HL-60 (cell line): ENCODE data around the gene FAM118A.

Experiments used
- GABPA ChIP-seq: IDR thresholded peaks from 2 replicates; pipeline ENCODE4 v1.6.1; 2012; ENCODE audit warnings: low read depth
- POLR2AphosphoS5 ChIP-seq: IDR thresholded peaks from 2 replicates; pipeline ENCODE4 v1.6.1; 2012; ENCODE audit warnings: low read depth
- SPI1 ChIP-seq: IDR thresholded peaks from 2 replicates; pipeline ENCODE4 v1.6.1; 2012; ENCODE audit warnings: low read depth, mild to moderate bottlenecking, borderline replicate concordance
- TF ChIP-seq, protein P1 (sequence below): IDR thresholded peaks from one replicate; pipeline ENCODE4 v1.5.1; 2011; ENCODE audit warnings: low read length, control low read depth, inconsistent platforms; ENCODE audit not compliant: insufficient read depth
- TF ChIP-seq, protein P2 (sequence below): IDR thresholded peaks from 2 replicates; pipeline ENCODE4 v1.6.1; 2012; ENCODE audit warnings: low read depth; ENCODE audit not compliant: insufficient replicate concordance

DNA sequence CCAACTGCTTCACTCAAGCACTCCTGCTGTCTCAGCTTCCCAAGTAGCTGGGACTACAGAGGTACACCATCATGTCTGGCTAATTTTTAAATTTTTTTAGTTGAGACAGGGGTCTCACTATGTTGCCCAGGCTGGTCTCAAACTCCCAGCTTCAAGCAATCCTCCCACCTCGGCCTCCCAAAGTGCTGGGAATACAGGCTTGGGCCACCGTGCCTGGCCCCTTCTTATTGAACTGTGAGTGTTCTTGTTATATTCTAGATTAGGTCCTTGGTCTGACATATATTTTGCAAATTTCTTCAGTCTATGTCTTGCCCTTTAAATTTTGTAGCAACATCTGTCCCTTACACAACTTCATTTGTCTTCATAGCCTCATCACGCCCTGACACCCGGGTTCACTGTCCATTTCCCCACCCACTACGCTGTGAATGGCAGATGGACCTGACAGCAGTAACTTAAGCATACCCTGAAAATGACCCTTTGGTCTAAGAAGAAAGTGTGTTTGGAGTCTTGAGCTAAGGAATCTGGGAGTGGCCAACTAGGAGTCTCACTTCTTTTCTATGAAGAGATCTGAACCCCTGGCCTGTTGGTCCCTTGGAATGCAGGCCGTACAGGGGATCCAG is 4.2 kb upstream of the FAM118A start:
- TF ChIP-seq, protein P1, sequence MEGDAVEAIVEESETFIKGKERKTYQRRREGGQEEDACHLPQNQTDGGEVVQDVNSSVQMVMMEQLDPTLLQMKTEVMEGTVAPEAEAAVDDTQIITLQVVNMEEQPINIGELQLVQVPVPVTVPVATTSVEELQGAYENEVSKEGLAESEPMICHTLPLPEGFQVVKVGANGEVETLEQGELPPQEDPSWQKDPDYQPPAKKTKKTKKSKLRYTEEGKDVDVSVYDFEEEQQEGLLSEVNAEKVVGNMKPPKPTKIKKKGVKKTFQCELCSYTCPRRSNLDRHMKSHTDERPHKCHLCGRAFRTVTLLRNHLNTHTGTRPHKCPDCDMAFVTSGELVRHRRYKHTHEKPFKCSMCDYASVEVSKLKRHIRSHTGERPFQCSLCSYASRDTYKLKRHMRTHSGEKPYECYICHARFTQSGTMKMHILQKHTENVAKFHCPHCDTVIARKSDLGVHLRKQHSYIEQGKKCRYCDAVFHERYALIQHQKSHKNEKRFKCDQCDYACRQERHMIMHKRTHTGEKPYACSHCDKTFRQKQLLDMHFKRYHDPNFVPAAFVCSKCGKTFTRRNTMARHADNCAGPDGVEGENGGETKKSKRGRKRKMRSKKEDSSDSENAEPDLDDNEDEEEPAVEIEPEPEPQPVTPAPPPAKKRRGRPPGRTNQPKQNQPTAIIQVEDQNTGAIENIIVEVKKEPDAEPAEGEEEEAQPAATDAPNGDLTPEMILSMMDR = no peak
- TF ChIP-seq POLR2AphosphoS5 (no peak), GABPA (no peak), SPI1 (no peak)
- TF ChIP-seq, protein P2, sequence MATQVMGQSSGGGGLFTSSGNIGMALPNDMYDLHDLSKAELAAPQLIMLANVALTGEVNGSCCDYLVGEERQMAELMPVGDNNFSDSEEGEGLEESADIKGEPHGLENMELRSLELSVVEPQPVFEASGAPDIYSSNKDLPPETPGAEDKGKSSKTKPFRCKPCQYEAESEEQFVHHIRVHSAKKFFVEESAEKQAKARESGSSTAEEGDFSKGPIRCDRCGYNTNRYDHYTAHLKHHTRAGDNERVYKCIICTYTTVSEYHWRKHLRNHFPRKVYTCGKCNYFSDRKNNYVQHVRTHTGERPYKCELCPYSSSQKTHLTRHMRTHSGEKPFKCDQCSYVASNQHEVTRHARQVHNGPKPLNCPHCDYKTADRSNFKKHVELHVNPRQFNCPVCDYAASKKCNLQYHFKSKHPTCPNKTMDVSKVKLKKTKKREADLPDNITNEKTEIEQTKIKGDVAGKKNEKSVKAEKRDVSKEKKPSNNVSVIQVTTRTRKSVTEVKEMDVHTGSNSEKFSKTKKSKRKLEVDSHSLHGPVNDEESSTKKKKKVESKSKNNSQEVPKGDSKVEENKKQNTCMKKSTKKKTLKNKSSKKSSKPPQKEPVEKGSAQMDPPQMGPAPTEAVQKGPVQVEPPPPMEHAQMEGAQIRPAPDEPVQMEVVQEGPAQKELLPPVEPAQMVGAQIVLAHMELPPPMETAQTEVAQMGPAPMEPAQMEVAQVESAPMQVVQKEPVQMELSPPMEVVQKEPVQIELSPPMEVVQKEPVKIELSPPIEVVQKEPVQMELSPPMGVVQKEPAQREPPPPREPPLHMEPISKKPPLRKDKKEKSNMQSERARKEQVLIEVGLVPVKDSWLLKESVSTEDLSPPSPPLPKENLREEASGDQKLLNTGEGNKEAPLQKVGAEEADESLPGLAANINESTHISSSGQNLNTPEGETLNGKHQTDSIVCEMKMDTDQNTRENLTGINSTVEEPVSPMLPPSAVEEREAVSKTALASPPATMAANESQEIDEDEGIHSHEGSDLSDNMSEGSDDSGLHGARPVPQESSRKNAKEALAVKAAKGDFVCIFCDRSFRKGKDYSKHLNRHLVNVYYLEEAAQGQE = no peak
